ENCODE data around the gene DHX32. TPM values are rescaled to one million over a fixed set of nuclear protein-coding genes. Genes with fewer than 3 reads are reported as not detected.

Gene DHX32
- total and polyA plus RNA-seq, 2 of the 4 experiments (the other 2 are of a cell fraction), result 15.6 to 27.8 TPM

DNA sequence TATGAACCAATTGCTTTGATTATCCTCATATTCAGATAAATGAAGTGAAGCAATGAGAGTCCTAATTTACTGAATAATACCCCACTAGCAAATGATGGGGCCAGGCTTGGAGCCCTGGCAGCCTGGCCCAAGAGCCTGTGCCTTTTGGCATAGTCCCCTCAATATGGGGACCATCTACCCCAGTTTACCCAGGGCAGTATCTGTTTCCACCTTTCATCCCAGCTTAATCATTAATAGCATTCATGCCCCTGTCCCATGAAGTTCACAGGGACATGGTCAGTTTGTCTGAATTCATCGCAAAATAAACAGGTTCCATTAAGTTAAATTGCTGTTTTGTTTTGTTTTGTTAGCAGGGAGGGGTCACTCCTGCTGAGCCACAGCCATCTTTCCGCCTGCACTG, 32.2 kb downstream of the DHX32 start:
- H2BK5ac ChIP-seq (ENCODE audit: low read depth, low read length, poor library complexity, severe bottlenecking), result no peak overlapping the region
- dilution Hi-C loops (cut with HindIII; ENCODE audit: low sequenced_read_pairs, unreplicated experiment), result no loop called here
- H3K9me3 ChIP-seq (ENCODE audit: control insufficient read depth, insufficient read depth, low read length), result no peaks in the 10 kb centered on the region
- no peaks in the 10 kb centered on the region for H3K27me3 ChIP-seq (ENCODE audit: control insufficient read depth, insufficient read depth, low read length)
- DNase-seq (no peak), ATAC-seq (ENCODE audit: low read depth) (no peak)
- TF ChIP-seq NFE2L2 (IDR thresholded peaks at IDR 0.05; ENCODE audit: low read depth, low read length) (no peak), MAFK (IDR thresholded peaks at IDR 0.05; ENCODE audit: low read depth, low read length) (no peak), BHLHE40 (IDR thresholded peaks at IDR 0.05; ENCODE audit: low read depth, low read length) (no peak), SMC3 (IDR thresholded peaks at IDR 0.05; ENCODE audit: low read depth, low read length) (no peak), MAZ (IDR thresholded peaks at IDR 0.05; ENCODE audit: borderline replicate concordance, low read depth, low read length) (no peak), MXI1 (IDR thresholded peaks at IDR 0.05; ENCODE audit: borderline replicate concordance, low read depth, low read length) (no peak), FOS (IDR thresholded peaks at IDR 0.05; ENCODE audit: low read depth, low read length) (no peak), RAD21 (IDR thresholded peaks at IDR 0.05; ENCODE audit: low read length) (no peak), CHD1 (IDR thresholded peaks at IDR 0.05; ENCODE audit: low read depth, low read length) (no peak), CEBPB (IDR thresholded peaks at IDR 0.05; ENCODE audit: low read depth, low read length) (no peak), RCOR1 (IDR thresholded peaks at IDR 0.05; ENCODE audit: insufficient replicate concordance, low read length) (no peak), POLR2A (IDR thresholded peaks at IDR 0.05; ENCODE audit: low read depth, low read length) (no peak), RFX5 (IDR thresholded peaks at IDR 0.05; ENCODE audit: low read depth, low read length) (no peak)
- TF ChIP-seq, protein P1, sequence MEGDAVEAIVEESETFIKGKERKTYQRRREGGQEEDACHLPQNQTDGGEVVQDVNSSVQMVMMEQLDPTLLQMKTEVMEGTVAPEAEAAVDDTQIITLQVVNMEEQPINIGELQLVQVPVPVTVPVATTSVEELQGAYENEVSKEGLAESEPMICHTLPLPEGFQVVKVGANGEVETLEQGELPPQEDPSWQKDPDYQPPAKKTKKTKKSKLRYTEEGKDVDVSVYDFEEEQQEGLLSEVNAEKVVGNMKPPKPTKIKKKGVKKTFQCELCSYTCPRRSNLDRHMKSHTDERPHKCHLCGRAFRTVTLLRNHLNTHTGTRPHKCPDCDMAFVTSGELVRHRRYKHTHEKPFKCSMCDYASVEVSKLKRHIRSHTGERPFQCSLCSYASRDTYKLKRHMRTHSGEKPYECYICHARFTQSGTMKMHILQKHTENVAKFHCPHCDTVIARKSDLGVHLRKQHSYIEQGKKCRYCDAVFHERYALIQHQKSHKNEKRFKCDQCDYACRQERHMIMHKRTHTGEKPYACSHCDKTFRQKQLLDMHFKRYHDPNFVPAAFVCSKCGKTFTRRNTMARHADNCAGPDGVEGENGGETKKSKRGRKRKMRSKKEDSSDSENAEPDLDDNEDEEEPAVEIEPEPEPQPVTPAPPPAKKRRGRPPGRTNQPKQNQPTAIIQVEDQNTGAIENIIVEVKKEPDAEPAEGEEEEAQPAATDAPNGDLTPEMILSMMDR (conservative IDR thresholded peaks at IDR 0.05; ENCODE audit: low read depth, low read length), result no peak
- TF ChIP-seq, protein P2, sequence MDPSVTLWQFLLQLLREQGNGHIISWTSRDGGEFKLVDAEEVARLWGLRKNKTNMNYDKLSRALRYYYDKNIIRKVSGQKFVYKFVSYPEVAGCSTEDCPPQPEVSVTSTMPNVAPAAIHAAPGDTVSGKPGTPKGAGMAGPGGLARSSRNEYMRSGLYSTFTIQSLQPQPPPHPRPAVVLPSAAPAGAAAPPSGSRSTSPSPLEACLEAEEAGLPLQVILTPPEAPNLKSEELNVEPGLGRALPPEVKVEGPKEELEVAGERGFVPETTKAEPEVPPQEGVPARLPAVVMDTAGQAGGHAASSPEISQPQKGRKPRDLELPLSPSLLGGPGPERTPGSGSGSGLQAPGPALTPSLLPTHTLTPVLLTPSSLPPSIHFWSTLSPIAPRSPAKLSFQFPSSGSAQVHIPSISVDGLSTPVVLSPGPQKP (IDR thresholded peaks at IDR 0.05; ENCODE audit: borderline replicate concordance, low read depth, low read length), result no peak
- TF ChIP-seq, protein P3, sequence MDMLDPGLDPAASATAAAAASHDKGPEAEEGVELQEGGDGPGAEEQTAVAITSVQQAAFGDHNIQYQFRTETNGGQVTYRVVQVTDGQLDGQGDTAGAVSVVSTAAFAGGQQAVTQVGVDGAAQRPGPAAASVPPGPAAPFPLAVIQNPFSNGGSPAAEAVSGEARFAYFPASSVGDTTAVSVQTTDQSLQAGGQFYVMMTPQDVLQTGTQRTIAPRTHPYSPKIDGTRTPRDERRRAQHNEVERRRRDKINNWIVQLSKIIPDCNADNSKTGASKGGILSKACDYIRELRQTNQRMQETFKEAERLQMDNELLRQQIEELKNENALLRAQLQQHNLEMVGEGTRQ (IDR thresholded peaks at IDR 0.05; ENCODE audit: low read depth, low read length), result no peak
- intact Hi-C loops (cut with micrococcal nuclease), result no loop called here
- H4K20me1 ChIP-seq (ENCODE audit: insufficient read depth, low read length), result no peaks in the 10 kb centered on the region
- H3K56ac ChIP-seq (ENCODE audit: extremely low read depth, insufficient read depth, low read length), result no peak overlapping the region
- in situ Hi-C loops (cut with MboI; ENCODE audit: low sequenced_read_pairs), result no loop called here
- H3K23ac ChIP-seq (ENCODE audit: low read depth, low read length), result no peak overlapping the region
- no peak overlapping the region for H4K91ac ChIP-seq (ENCODE audit: insufficient read depth, low read depth, low read length)
- H3K4me3 ChIP-seq (ENCODE audit: insufficient read depth, low read depth, low read length), result no peak overlapping the region
- no peak overlapping the region for H3K4me2 ChIP-seq (ENCODE audit: low read depth, low read length)
- no peak overlapping the region for H3K9ac ChIP-seq (ENCODE audit: low read depth, low read length)
- no peak overlapping the region for H4K8ac ChIP-seq (ENCODE audit: low read depth in 2 of 2, low read length in 2 of 2)
- WGBS, 2 experiments (ENCODE audit: extremely low coverage in 2 of 2, insufficient read length in 1 of 2), result no CpG with 5 or more reads among the region's 2 CpGs
- H2AFZ ChIP-seq (replicated peaks; ENCODE audit: low read length, poor library complexity), result no peak overlapping the region
- no peak overlapping the region for H4K5ac ChIP-seq (ENCODE audit: low read depth, low read length)
- BruUV-seq (replicated peaks), result no TSS peak
- peaks cover 41% of the 10 kb centered on the region for H3K36me3 ChIP-seq (ENCODE audit: control insufficient read depth, insufficient read depth, low read length)
- H2BK20ac ChIP-seq (ENCODE audit: low read depth, low read length), result no peak overlapping the region
- H3K79me1 ChIP-seq (ENCODE audit: low read depth in 1 of 2, low read length in 2 of 2), result no peaks in the 10 kb centered on the region; a peak in 1 of 4 replicates
- ChIA-PET CTCF (no interaction called here), POLR2A (ENCODE audit: unreplicated experiment) (no interaction called here)
- no peak overlapping the region for H3K27ac ChIP-seq (ENCODE audit: insufficient read depth, low read length)
- H3K14ac ChIP-seq (replicated peaks; ENCODE audit: low read depth, low read length), result no peak overlapping the region
- H2BK15ac ChIP-seq (ENCODE audit: low read depth, low read length), result no peak overlapping the region
- no peak overlapping the region for H2BK120ac ChIP-seq (ENCODE audit: low read depth, low read length)
- H3K9me1 ChIP-seq (ENCODE audit: insufficient read depth, low read length), result peaks cover 3% of the 10 kb centered on the region; the same call in 1 of the 2 replicates
- H2AK5ac ChIP-seq (ENCODE audit: low read depth, low read length), result no peak overlapping the region
- H3K4me1 ChIP-seq (ENCODE audit: control insufficient read depth, insufficient read depth, low read length), result no peaks in the 10 kb centered on the region
- H2AK9ac ChIP-seq (replicated peaks; ENCODE audit: low read depth, low read length, poor library complexity), result no peak overlapping the region
- no peak overlapping the region for H3K18ac ChIP-seq (ENCODE audit: low read depth, low read length)
- H3K4ac ChIP-seq (ENCODE audit: low read depth, low read length), result no peak overlapping the region

Measured in IMR-90 (cell line).